Endothelial cell (in vitro differentiated cells): ENCODE data around the gene HOXA7. TPM values are rescaled to one million over a fixed set of nuclear protein-coding genes. Genes with fewer than 3 reads are reported as not detected.

Experiments
- DNase-seq: peaks from one replicate; pipeline ENCODE4 v3.0.0; 2021; ENCODE audit warnings: low spot score
- H3K27ac Mint-ChIP-seq: one replicate; pipeline ENCODE4 v1.8.0; 2021; ENCODE audit warnings: mixed read lengths, inconsistent platforms; ENCODE audit not compliant: unreplicated experiment
- H3K27me3 Mint-ChIP-seq: one replicate; pipeline ENCODE4 v1.8.0; 2021; ENCODE audit warnings: mild to moderate bottlenecking, moderate library complexity, mixed read lengths, inconsistent platforms; ENCODE audit not compliant: unreplicated experiment
- H3K36me3 Mint-ChIP-seq: one replicate; pipeline ENCODE4 v1.8.0; 2021; ENCODE audit warnings: mild to moderate bottlenecking, low read depth, mixed read lengths, inconsistent platforms; ENCODE audit not compliant: unreplicated experiment
- H3K4me1 Mint-ChIP-seq: one replicate; pipeline ENCODE4 v1.8.0; 2021; ENCODE audit warnings: mild to moderate bottlenecking, mixed read lengths, inconsistent platforms; ENCODE audit not compliant: unreplicated experiment
- H3K4me3 Mint-ChIP-seq: one replicate; pipeline ENCODE4 v1.8.0; 2021; ENCODE audit warnings: mild to moderate bottlenecking, mixed read lengths, inconsistent platforms; ENCODE audit not compliant: unreplicated experiment
- H3K9me3 Mint-ChIP-seq: one replicate; pipeline ENCODE4 v1.8.0; 2021; ENCODE audit warnings: mixed read lengths, inconsistent platforms; ENCODE audit not compliant: unreplicated experiment
- microRNA-seq: library from miRNA; unstranded; fragments of <30 nt; microRNA quantifications from one replicate; pipeline ENCODE4, GENCODE V29; 2020; ENCODE audit not compliant: unreplicated experiment
- total RNA-seq: library from RNA; stranded (reverse); fragmentation: NEBNext Ultra II Directional; extraction: Animal tissue kit (Norgen Biotek cat#: 25700); gene quantifications from one replicate; pipeline ENCODE4 v1.2.1, GENCODE V29; 2021; ENCODE audit not compliant: unreplicated experiment
- TF ChIP-seq, protein P1 (sequence below): fragments of 200-600 bp; sonication (generic); IDR thresholded peaks from one replicate; pipeline ENCODE4 v1.5.0; 2021; ENCODE audit warnings: antibody characterized with exemption; ENCODE audit not compliant: unreplicated experiment

HOXA7 gene
- total RNA-seq, 1 donor from 2014 or later = not detected

DNA sequence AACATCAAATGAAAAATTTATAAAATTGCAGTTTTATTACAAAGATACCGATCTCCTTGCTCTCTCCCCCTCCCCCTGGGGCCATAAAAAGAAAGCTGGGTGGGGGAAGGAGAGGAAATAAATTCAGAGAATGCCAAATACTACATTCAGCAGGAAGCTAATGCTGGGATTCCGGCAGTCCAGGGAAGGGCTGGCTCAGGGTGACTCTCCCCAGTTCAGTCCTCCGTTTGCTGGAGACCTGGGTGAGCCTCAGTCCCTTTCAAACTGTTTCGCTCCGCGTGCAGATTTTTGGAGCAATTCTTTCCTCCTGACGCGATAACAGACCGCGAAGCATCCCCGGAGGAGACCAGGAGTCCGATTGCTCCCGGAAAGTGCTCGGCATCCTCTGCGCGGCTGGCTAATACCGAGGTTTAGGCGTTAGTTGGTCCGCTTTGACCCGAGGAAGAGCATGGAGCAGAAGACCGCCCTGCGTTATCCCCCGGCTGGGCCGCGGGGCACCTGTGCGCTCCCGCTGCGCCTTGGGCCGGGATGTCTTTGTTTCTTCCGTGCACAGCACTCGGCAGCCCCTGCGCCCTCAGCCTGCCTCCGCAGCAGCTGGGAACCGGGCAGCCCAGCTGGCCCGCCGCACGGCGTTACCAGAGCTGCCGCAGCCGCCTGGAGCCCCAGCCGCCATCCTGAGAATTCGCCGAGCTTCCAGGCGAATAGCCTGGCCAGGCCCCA, 50.1 kb downstream of the HOXA7 start:
- H3K4me1 Mint-ChIP-seq = peaks cover 57% of the 10 kb centered on the region
- TF ChIP-seq, protein P1, sequence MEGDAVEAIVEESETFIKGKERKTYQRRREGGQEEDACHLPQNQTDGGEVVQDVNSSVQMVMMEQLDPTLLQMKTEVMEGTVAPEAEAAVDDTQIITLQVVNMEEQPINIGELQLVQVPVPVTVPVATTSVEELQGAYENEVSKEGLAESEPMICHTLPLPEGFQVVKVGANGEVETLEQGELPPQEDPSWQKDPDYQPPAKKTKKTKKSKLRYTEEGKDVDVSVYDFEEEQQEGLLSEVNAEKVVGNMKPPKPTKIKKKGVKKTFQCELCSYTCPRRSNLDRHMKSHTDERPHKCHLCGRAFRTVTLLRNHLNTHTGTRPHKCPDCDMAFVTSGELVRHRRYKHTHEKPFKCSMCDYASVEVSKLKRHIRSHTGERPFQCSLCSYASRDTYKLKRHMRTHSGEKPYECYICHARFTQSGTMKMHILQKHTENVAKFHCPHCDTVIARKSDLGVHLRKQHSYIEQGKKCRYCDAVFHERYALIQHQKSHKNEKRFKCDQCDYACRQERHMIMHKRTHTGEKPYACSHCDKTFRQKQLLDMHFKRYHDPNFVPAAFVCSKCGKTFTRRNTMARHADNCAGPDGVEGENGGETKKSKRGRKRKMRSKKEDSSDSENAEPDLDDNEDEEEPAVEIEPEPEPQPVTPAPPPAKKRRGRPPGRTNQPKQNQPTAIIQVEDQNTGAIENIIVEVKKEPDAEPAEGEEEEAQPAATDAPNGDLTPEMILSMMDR = no peak
- peaks cover 43% of the 10 kb centered on the region for H3K27me3 Mint-ChIP-seq
- H3K27ac Mint-ChIP-seq = peak overlapping the region; percentile 52
- peak overlapping the region; percentile 42 for H3K4me3 Mint-ChIP-seq
- H3K36me3 Mint-ChIP-seq = peaks cover 4% of the 10 kb centered on the region
- H3K9me3 Mint-ChIP-seq = no peaks in the 10 kb centered on the region
- no peak for DNase-seq

- H3K36me3 Mint-ChIP-seq = peaks cover 4% of the 10 kb centered on the region
- peaks cover 60% of the 10 kb centered on the region for H3K4me1 Mint-ChIP-seq
- H3K27ac Mint-ChIP-seq = no peak overlapping the region
- H3K9me3 Mint-ChIP-seq = no peaks in the 10 kb centered on the region
- peaks cover 40% of the 10 kb centered on the region for H3K27me3 Mint-ChIP-seq
- TF ChIP-seq, protein P1 = no peak
- peak overlapping the region; percentile 42 for H3K4me3 Mint-ChIP-seq
- DNase-seq = no peak
Measured at GRCh38 chr7:27105301-27106031, 51.0 kb downstream of the HOXA7 start.

GRCh38 chr7:27104341-27105058, 52.0 kb downstream of the HOXA7 start:
- Mint-ChIP-seq H3K4me3 (peak overlapping the region; percentile 83), H3K4me1 (peaks cover 60% of the 10 kb centered on the region), H3K9me3 (no peaks in the 10 kb centered on the region), H3K36me3 (peaks cover 10% of the 10 kb centered on the region), H3K27ac (peak overlapping the region; percentile 31), H3K27me3 (peaks cover 37% of the 10 kb centered on the region)
- DNase-seq = no peak
- TF ChIP-seq, protein P1 = no peak

Small RNA genes lying within 50 kb of the gene (microRNA-seq; reads per million reads assigned to microRNA genes)
- 272 reads per million, percentile 87 among the genes with 10 or more reads in this experiment for gene MIR196B

Other genes starting within 250 kb of the HOXA7 start
- 3.5 TPM for gene HOXA1, start 60.7 kb downstream of the HOXA7 start, total RNA-seq
- gene HOXA2, start 54.0 kb downstream of the HOXA7 start, total RNA-seq = 1.1 TPM
- 0.31 TPM for gene HOXA4, start 25.9 kb downstream of the HOXA7 start, total RNA-seq
- gene HOXA5, start 13.0 kb downstream of the HOXA7 start, total RNA-seq = 0.59 TPM
- gene HOXA6, start 8.9 kb downstream of the HOXA7 start, total RNA-seq = not detected
- gene HOXA3, start 4.1 kb downstream of the HOXA7 start, total RNA-seq = 0.13 TPM
- gene HOXA9, start 8.9 kb upstream of the HOXA7 start, total RNA-seq = 0.80 TPM
- gene HOXA10, start 17.6 kb upstream of the HOXA7 start, total RNA-seq = not detected
- not detected for gene HOXA11, start 28.6 kb upstream of the HOXA7 start, total RNA-seq
- not detected for gene HOXA13, start 43.4 kb upstream of the HOXA7 start, total RNA-seq
- 0.51 TPM for gene EVX1, start 86.1 kb upstream of the HOXA7 start, total RNA-seq